ENCODE measurements around the gene JMJD7.
A peak's percentile ranks its signal among the peaks of the same experiment; 100 is the strongest.

JMJD7 gene

DNA sequence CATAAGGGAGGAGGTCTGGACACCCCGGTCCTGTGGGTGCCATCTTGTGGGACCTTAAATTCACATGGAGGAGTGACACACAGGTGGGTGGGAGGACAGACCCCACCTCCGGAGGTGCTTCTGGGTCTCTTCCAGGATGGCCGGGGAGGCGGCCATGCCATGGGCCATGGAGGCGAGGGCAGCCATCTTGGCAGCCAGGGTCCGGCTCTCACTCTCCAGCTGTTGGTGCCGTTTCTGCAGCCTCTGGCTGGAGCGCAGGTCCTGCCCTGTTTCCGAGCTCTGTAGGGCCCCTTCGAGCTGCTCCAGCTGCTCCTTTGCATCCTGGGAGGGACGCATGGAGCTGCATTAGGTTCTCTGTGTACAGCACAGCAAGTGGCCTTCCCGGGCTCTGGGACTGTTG lies 46.8 kb downstream of the JMJD7 start:
- H3K36me3 ChIP-seq (ENCODE audit: control insufficient read depth in 2 of 2, insufficient read depth in 2 of 2, low read length in 2 of 2), result no peaks in the 10 kb centered on the region
- H3K4me3 ChIP-seq (ENCODE audit: low read length in 2 of 2), result no peak overlapping the region
- no peaks in the 10 kb centered on the region for H3K4me1 ChIP-seq (ENCODE audit: control insufficient read depth, insufficient read depth, low read length)
- H3K9me3 ChIP-seq (ENCODE audit: control insufficient read depth in 2 of 2, low read length in 2 of 2), result no peaks in the 10 kb centered on the region
- no peaks in the 10 kb centered on the region for H3K27me3 ChIP-seq (ENCODE audit: control insufficient read depth in 1 of 2, insufficient read depth in 2 of 2, low read length in 2 of 2)
- no peak overlapping the region for H3K27ac ChIP-seq (ENCODE audit: low read length)
- H3K9ac ChIP-seq (ENCODE audit: low read length in 2 of 2), result no peak overlapping the region

DNA sequence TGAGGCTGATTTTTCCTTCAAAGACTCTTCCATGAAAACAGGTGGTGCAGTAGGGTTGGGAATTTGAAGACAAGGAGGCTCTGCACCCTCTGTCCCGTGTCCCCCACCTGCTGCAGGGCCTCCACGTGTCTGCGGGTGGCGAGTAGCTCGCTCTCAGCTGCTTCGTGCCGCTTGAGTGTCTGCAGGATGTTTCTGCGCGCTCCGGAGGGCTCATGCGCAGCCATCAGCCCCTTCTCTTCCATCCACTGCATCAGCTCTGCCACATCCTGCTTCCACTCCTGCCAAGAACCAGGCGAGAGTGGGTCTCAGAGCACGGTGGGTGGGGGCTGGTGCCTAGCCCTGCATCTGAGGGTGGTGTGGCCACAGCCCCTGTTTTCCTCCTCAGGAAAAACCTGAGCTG lies 48.1 kb downstream of the JMJD7 start:
- Histone ChIP-seq H3K27ac (ENCODE audit: low read length) (no peak overlapping the region), H3K36me3 (ENCODE audit: control insufficient read depth in 2 of 2, insufficient read depth in 2 of 2, low read length in 2 of 2) (no peaks in the 10 kb centered on the region), H3K27me3 (ENCODE audit: control insufficient read depth in 1 of 2, insufficient read depth in 2 of 2, low read length in 2 of 2) (peaks cover 5% of the 10 kb centered on the region in 2 donors), H3K9ac (ENCODE audit: low read length in 2 of 2) (no peak overlapping the region), H3K9me3 (ENCODE audit: control insufficient read depth in 2 of 2, low read length in 2 of 2) (no peaks in the 10 kb centered on the region), H3K4me1 (ENCODE audit: control insufficient read depth, insufficient read depth, low read length) (no peaks in the 10 kb centered on the region), H3K4me3 (ENCODE audit: low read length in 2 of 2) (no peak overlapping the region)

DNA sequence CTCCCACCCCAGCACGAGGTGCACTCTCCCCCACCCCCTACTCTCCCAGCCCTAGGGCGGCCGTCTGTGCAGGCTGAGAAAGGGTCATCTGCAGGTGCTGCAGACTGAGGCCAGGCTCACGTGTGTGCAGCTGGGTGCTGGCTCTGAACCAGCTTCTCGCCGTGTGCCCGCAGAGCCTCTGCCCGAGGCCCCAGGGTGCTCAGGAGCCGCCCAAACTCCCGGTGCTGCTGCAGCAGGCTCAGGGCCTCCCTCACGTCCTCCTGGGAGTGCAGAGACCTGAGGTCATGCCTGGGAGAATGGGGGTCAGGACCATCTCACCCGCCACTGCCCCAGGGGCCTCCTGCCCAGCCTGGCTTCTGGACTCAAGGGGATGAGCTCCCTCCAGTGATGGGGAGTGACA lies 48.8 kb downstream of the JMJD7 start:
- H3K4me1 ChIP-seq (ENCODE audit: control insufficient read depth, insufficient read depth, low read length), result peaks cover 4% of the 10 kb centered on the region
- no peak overlapping the region for H3K9ac ChIP-seq (ENCODE audit: low read length in 2 of 2)
- no peaks in the 10 kb centered on the region for H3K36me3 ChIP-seq (ENCODE audit: control insufficient read depth in 2 of 2, insufficient read depth in 2 of 2, low read length in 2 of 2)
- H3K4me3 ChIP-seq (ENCODE audit: low read length in 2 of 2), result no peak overlapping the region
- H3K9me3 ChIP-seq (ENCODE audit: control insufficient read depth in 2 of 2, low read length in 2 of 2), result no peaks in the 10 kb centered on the region
- peaks cover 6 to 12% of the 10 kb centered on the region in 2 donors for H3K27me3 ChIP-seq (ENCODE audit: control insufficient read depth in 1 of 2, insufficient read depth in 2 of 2, low read length in 2 of 2)
- H3K27ac ChIP-seq (ENCODE audit: low read length), result no peak overlapping the region

DNA sequence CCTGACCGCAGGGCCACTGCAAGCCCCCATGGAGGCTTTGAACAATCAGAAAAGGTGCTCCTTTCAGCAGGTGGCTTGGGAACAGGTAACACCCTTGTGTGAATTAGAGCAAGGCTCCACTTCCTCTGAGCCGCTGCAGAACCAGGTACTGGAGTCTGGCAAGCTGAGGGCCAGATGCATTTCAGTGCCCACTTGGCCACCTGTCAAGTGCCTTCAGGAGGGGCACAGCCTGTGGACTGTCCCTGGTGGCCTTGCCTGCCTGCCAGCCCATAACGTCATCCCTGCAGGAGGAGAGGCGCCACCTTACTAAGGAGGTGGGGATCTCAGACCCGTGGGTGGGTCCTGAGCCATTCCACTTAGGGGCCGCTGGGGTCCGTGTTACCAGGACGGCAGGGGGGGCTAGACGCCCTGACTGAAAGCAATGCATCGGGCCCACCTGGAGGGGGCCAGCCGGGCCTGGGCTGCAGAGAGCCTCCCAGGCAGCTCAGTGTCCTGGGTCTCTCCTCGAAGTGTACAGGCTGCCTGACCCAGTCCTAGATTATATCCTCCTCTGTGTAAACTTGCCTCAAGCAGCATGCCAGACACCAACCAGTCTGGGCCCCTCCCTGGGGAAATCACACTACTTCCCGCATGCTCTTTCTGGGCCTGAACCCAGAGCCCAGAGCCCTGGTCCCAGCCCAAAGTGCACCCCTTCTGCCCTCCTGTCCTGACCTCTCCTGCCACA lies 49.9 kb downstream of the JMJD7 start:
- H3K9ac ChIP-seq (ENCODE audit: low read length in 2 of 2), result no peak overlapping the region
- H3K4me1 ChIP-seq (ENCODE audit: control insufficient read depth, insufficient read depth, low read length), result peaks cover 12% of the 10 kb centered on the region
- H3K27ac ChIP-seq (ENCODE audit: low read length), result no peak overlapping the region
- no peak overlapping the region for H3K4me3 ChIP-seq (ENCODE audit: low read length in 2 of 2)
- no peaks in the 10 kb centered on the region for H3K36me3 ChIP-seq (ENCODE audit: control insufficient read depth in 2 of 2, insufficient read depth in 2 of 2, low read length in 2 of 2)
- no peaks in the 10 kb centered on the region for H3K9me3 ChIP-seq (ENCODE audit: control insufficient read depth in 2 of 2, low read length in 2 of 2)
- H3K27me3 ChIP-seq (ENCODE audit: control insufficient read depth in 1 of 2, insufficient read depth in 2 of 2, low read length in 2 of 2), result peaks cover 6 to 12% of the 10 kb centered on the region in 2 donors

DNA sequence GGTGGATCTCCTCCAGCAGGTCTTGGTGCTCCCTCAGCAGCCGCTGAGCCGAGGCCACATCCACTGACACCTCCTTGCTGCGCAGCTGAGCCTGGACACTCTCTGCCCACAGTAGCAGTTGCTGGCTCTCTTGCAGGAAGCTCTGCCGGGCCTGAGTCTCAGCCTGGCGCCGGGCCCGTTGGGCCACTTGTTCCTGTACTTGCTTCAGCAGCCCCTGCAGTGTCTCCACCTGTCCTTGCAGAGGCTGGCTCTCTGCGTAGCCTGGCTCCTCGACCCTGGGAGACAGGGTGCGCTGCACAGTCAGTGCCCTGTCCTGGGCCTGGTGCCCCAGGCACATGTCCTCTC lies 50.4 kb downstream of the JMJD7 start:
- H3K9me3 ChIP-seq (ENCODE audit: control insufficient read depth in 2 of 2, low read length in 2 of 2), result no peaks in the 10 kb centered on the region
- H3K4me3 ChIP-seq (ENCODE audit: low read length in 2 of 2), result no peak overlapping the region
- peaks cover 14% of the 10 kb centered on the region for H3K4me1 ChIP-seq (ENCODE audit: control insufficient read depth, insufficient read depth, low read length)
- peaks cover 6 to 12% of the 10 kb centered on the region in 2 donors for H3K27me3 ChIP-seq (ENCODE audit: control insufficient read depth in 1 of 2, insufficient read depth in 2 of 2, low read length in 2 of 2)
- H3K9ac ChIP-seq (ENCODE audit: low read length in 2 of 2), result no peak overlapping the region
- H3K27ac ChIP-seq (ENCODE audit: low read length), result no peak overlapping the region
- no peaks in the 10 kb centered on the region for H3K36me3 ChIP-seq (ENCODE audit: control insufficient read depth in 2 of 2, insufficient read depth in 2 of 2, low read length in 2 of 2)

DNA sequence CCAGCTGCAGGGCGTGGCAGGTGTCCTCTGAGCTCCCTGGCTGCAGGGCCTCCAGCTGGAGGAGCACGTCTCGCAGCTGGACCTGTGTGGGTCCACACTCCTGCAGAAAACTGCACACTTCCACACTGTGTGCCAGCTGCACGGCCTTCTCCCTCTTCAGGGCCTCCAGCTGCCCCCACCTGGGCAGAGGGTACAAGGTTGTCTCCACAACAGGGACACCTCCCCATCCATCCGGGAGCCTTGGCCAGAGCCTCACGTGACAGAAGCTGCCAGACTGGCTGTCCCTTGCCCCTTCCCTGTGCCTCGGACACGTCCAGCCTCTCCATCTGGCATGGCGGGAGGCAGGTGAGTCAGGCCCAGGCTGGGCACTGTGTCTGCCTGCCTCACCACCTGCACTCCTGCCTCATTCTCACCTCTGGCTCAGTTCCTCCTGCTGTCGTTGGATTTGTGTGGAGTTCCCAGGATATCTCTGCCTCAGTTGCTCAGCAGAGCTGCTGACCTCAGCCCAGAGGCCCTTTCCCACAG lies 51.5 kb downstream of the JMJD7 start:
- H3K27me3 ChIP-seq (ENCODE audit: control insufficient read depth in 1 of 2, insufficient read depth in 2 of 2, low read length in 2 of 2), result peaks cover 6 to 12% of the 10 kb centered on the region in 2 donors
- H3K9me3 ChIP-seq (ENCODE audit: control insufficient read depth in 2 of 2, low read length in 2 of 2), result no peaks in the 10 kb centered on the region
- H3K36me3 ChIP-seq (ENCODE audit: control insufficient read depth in 2 of 2, insufficient read depth in 2 of 2, low read length in 2 of 2), result no peaks in the 10 kb centered on the region
- H3K27ac ChIP-seq (ENCODE audit: low read length), result no peak overlapping the region
- H3K4me1 ChIP-seq (ENCODE audit: control insufficient read depth, insufficient read depth, low read length), result peaks cover 14% of the 10 kb centered on the region
- no peak overlapping the region for H3K4me3 ChIP-seq (ENCODE audit: low read length in 2 of 2)
- H3K9ac ChIP-seq (ENCODE audit: low read length in 2 of 2), result no peak overlapping the region

DNA sequence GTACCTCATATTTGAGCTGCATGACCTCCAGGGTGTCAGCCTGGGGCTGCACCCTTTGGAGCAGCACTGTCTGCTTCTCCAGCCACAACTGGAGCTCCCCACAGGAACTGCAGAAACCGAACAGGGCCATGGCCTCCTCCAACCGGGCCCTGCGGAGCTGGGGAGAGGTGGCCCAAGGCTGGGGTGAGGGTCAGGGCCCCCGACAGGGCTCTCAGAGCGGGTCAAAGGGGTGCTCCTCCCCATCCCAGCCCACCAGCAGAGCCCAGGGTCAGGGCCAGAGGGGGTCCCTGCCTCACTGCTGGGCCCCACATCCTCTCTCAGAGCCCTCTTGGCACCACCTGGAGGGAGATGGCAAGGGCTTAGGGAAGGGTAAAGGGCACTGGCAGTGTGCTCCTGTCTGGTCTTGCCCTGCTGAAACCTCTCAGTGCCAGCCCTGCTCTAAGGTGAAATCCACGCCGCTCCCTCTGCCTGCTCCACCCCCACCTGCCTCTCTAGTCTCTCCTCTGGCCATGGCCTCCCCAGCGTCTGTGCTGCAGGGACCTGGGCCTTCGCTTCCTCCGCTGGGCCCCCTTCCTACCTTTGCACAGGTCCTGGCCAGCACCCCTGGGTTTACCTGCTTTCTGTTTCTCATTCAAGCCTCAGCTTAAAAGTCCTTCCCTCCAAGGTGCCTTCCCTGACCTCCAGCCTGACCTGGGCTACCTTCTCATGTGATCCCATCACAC lies 52.4 kb downstream of the JMJD7 start:
- no peak overlapping the region for H3K9ac ChIP-seq (ENCODE audit: low read length in 2 of 2)
- H3K27ac ChIP-seq (ENCODE audit: low read length), result no peak overlapping the region
- H3K27me3 ChIP-seq (ENCODE audit: control insufficient read depth in 1 of 2, insufficient read depth in 2 of 2, low read length in 2 of 2), result peaks cover 6 to 12% of the 10 kb centered on the region in 2 donors
- no peak overlapping the region for H3K4me3 ChIP-seq (ENCODE audit: low read length in 2 of 2)
- no peaks in the 10 kb centered on the region for H3K36me3 ChIP-seq (ENCODE audit: control insufficient read depth in 2 of 2, insufficient read depth in 2 of 2, low read length in 2 of 2)
- H3K9me3 ChIP-seq (ENCODE audit: control insufficient read depth in 2 of 2, low read length in 2 of 2), result no peaks in the 10 kb centered on the region
- peaks cover 14% of the 10 kb centered on the region for H3K4me1 ChIP-seq (ENCODE audit: control insufficient read depth, insufficient read depth, low read length)

DNA sequence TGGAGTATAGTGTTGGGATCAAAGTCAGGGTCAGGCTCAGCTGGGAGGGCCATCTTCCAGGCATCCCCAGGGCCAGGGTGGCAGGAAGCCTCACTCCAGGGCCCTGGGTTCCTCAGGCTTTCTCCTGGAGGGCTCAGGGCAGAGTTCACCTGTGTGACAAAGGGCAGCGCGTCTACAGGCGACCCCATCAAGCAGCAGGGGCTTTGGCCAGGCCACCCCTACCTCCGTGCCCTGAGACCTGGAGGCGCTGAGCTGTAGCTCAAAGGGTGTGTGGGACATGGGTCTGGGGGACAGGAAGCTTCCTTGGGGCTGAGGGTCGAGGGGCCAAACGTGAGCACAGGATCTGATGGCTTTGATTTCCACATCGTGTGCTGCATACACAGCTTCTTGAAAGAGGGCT lies 53.2 kb downstream of the JMJD7 start:
- Histone ChIP-seq H3K36me3 (ENCODE audit: control insufficient read depth in 2 of 2, insufficient read depth in 2 of 2, low read length in 2 of 2) (no peaks in the 10 kb centered on the region), H3K9ac (ENCODE audit: low read length in 2 of 2) (no peak overlapping the region), H3K4me3 (ENCODE audit: low read length in 2 of 2) (no peak overlapping the region), H3K4me1 (ENCODE audit: control insufficient read depth, insufficient read depth, low read length) (peaks cover 14% of the 10 kb centered on the region), H3K27ac (ENCODE audit: low read length) (no peak overlapping the region), H3K9me3 (ENCODE audit: control insufficient read depth in 2 of 2, low read length in 2 of 2) (no peaks in the 10 kb centered on the region), H3K27me3 (ENCODE audit: control insufficient read depth in 1 of 2, insufficient read depth in 2 of 2, low read length in 2 of 2) (peaks cover 6 to 12% of the 10 kb centered on the region in 2 donors)

DNA sequence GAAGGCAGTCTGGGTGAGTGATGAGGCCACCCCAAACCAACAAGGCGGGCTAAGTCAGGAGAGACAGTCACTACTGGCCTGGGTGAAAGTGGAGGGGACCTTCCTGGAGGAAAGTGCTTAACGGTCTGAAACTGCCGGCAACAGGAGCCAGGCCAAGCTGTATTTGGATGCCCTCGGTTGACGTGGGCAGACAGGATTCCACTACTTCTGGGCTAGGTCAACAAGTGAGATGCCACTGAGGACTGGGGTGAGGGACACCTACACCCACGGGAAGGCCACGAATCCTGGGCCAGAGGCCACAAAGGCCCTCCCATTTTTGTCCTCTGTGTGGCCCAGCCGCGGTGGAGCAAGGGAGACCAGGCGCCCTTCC lies 53.6 kb downstream of the JMJD7 start:
- no peaks in the 10 kb centered on the region for H3K9me3 ChIP-seq (ENCODE audit: control insufficient read depth in 2 of 2, low read length in 2 of 2)
- no peaks in the 10 kb centered on the region for H3K36me3 ChIP-seq (ENCODE audit: control insufficient read depth in 2 of 2, insufficient read depth in 2 of 2, low read length in 2 of 2)
- H3K4me1 ChIP-seq (ENCODE audit: control insufficient read depth, insufficient read depth, low read length), result peaks cover 14% of the 10 kb centered on the region
- H3K27ac ChIP-seq (ENCODE audit: low read length), result no peak overlapping the region
- H3K27me3 ChIP-seq (ENCODE audit: control insufficient read depth in 1 of 2, insufficient read depth in 2 of 2, low read length in 2 of 2), result peaks cover 6 to 12% of the 10 kb centered on the region in 2 donors
- no peak overlapping the region for H3K4me3 ChIP-seq (ENCODE audit: low read length in 2 of 2)
- H3K9ac ChIP-seq (ENCODE audit: low read length in 2 of 2), result no peak overlapping the region

DNA sequence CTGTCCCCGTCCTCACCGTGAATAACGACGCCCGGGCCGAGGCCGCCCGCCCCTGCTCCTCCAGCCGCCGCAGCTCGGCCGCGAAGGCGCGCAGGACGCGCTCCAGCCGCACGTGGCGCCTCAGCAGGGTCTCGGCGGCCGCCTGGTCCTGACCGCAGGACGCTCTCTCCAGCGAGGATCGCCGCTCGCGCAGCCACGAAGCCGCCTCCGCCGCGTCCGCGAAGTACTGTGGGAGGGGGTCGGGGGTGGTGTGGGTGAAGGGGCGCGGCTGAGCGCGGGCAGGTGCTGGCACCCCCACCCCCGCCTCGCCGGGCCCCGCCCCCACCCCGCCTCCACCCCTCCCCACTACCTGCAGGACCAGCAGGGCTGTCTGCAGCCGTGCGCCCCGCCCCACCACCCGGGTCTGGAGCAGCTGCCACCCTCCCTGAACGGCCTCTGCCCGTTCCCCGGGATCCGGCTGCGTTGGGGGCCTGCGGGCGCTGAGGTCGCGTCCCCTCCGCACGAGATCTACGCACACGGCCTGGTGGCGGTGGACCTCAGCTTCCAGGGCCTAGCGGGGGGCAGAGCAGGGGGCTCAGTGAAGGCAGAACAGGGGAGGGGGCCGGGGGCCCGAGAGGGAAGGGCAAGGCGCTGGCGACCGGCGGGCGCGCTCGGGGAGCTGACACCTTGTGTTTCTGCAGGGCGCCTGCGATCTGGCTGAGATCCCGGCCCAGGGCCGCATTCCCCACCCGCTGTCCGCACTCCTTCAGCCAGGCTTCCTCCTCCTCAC lies 54.2 kb downstream of the JMJD7 start:
- H3K27me3 ChIP-seq (ENCODE audit: control insufficient read depth in 1 of 2, insufficient read depth in 2 of 2, low read length in 2 of 2), result peaks cover 6 to 12% of the 10 kb centered on the region in 2 donors
- H3K9ac ChIP-seq (ENCODE audit: low read length in 2 of 2), result no peak overlapping the region
- H3K27ac ChIP-seq (ENCODE audit: low read length), result no peak overlapping the region
- H3K4me1 ChIP-seq (ENCODE audit: control insufficient read depth, insufficient read depth, low read length), result peaks cover 14% of the 10 kb centered on the region
- no peaks in the 10 kb centered on the region for H3K9me3 ChIP-seq (ENCODE audit: control insufficient read depth in 2 of 2, low read length in 2 of 2)
- H3K4me3 ChIP-seq (ENCODE audit: low read length in 2 of 2), result peak overlapping the region; percentile 46 to 61
- no peaks in the 10 kb centered on the region for H3K36me3 ChIP-seq (ENCODE audit: control insufficient read depth in 2 of 2, insufficient read depth in 2 of 2, low read length in 2 of 2)
